KOPT-K1 (cell line): ENCODE results near the gene HS3ST6.
"Not testable (repeated sequence)": the region's sequence is repeated elsewhere in the genome, so short reads cannot be mapped to it uniquely, and the experiment has no call there.

Experiments used
- H3K27ac ChIP-seq: fragments of 200-600 bp; sonication (generic); 2 replicates; pipeline ENCODE4 v1.5.1; 2016; ENCODE audit warnings: antibody characterized with exemption, mild to moderate bottlenecking, low read depth, low read length; ENCODE audit not compliant: poor library complexity, severe bottlenecking
- H3K36me3 ChIP-seq: fragments of 200-600 bp; sonication (generic); 2 replicates; pipeline ENCODE4 v1.5.1; 2017; ENCODE audit warnings: antibody characterized with exemption, mild to moderate bottlenecking, low read length, moderate library complexity; ENCODE audit not compliant: insufficient read depth
- H3K9me3 ChIP-seq: fragments of 200-600 bp; sonication (generic); 2 replicates; pipeline ENCODE4 v1.5.1; 2017; ENCODE audit warnings: antibody characterized with exemption, low read length, mild to moderate bottlenecking; ENCODE audit not compliant: insufficient read depth, poor library complexity, severe bottlenecking

HS3ST6 gene

GRCh38 chr16:1920727-1921171 is 2.5 kb upstream of the HS3ST6 start:
- Histone ChIP-seq H3K9me3 (no peaks in the 10 kb centered on the region), H3K27ac (no peak overlapping the region), H3K36me3 (no peaks in the 10 kb centered on the region)

- not testable (repeated sequence) for H3K9me3 ChIP-seq, H3K27ac ChIP-seq, H3K36me3 ChIP-seq
Measured at GRCh38 chr16:1920122-1920521, 1.9 kb upstream of the HS3ST6 start.

GRCh38 chr16:1919327-1919998 is 1.2 kb upstream of the HS3ST6 start:
- H3K9me3 ChIP-seq = no peaks in the 10 kb centered on the region

GRCh38 chr16:1917665-1918350 is 407 bp downstream of the HS3ST6 start:
- Histone ChIP-seq H3K27ac (no peak overlapping the region), H3K9me3 (no peaks in the 10 kb centered on the region), H3K36me3 (no peaks in the 10 kb centered on the region)

More at GRCh38 chr16:1919327-1919998, 1.2 kb upstream of the HS3ST6 start:
- no peaks in the 10 kb centered on the region for H3K36me3 ChIP-seq
- no peak overlapping the region for H3K27ac ChIP-seq

- Histone ChIP-seq H3K36me3 (no peaks in the 10 kb centered on the region), H3K27ac (no peak overlapping the region), H3K9me3 (no peaks in the 10 kb centered on the region)
Measured at GRCh38 chr16:1917056-1917664, 1.1 kb downstream of the HS3ST6 start.

- no peaks in the 10 kb centered on the region for H3K36me3 ChIP-seq
- no peak overlapping the region for H3K27ac ChIP-seq
- H3K9me3 ChIP-seq = no peaks in the 10 kb centered on the region
Measured at GRCh38 chr16:1916640-1916990, 1.6 kb downstream of the HS3ST6 start.

- no peaks in the 10 kb centered on the region for H3K36me3 ChIP-seq
- H3K27ac ChIP-seq = no peak overlapping the region
- no peaks in the 10 kb centered on the region for H3K9me3 ChIP-seq
Measured at GRCh38 chr16:1915732-1916639, 2.2 kb downstream of the HS3ST6 start.

- Histone ChIP-seq H3K27ac (no peak overlapping the region), H3K9me3 (no peaks in the 10 kb centered on the region), H3K36me3 (no peaks in the 10 kb centered on the region)
Measured at GRCh38 chr16:1914988-1915387, 3.2 kb downstream of the HS3ST6 start.

GRCh38 chr16:1914084-1914608 is 4.1 kb downstream of the HS3ST6 start:
- Histone ChIP-seq H3K27ac (no peak overlapping the region), H3K36me3 (no peaks in the 10 kb centered on the region), H3K9me3 (no peaks in the 10 kb centered on the region)

- no peaks in the 10 kb centered on the region for H3K36me3 ChIP-seq
Measured at GRCh38 chr16:1913327-1914083, 4.7 kb downstream of the HS3ST6 start.

GRCh38 chr16:1912215-1912543 is 6.0 kb downstream of the HS3ST6 start:
- Histone ChIP-seq H3K9me3 (no peaks in the 10 kb centered on the region), H3K36me3 (no peaks in the 10 kb centered on the region), H3K27ac (no peak overlapping the region)

More at GRCh38 chr16:1913327-1914083, 4.7 kb downstream of the HS3ST6 start:
- no peak overlapping the region for H3K27ac ChIP-seq
- H3K9me3 ChIP-seq = no peaks in the 10 kb centered on the region

- Histone ChIP-seq H3K9me3 (no peaks in the 10 kb centered on the region), H3K27ac (no peak overlapping the region), H3K36me3 (no peaks in the 10 kb centered on the region)
Measured at GRCh38 chr16:1911467-1912214, 6.6 kb downstream of the HS3ST6 start.

GRCh38 chr16:1909561-1910231 is 8.5 kb downstream of the HS3ST6 start:
- Histone ChIP-seq H3K27ac (no peak overlapping the region), H3K9me3 (no peaks in the 10 kb centered on the region), H3K36me3 (no peaks in the 10 kb centered on the region)
